HG03108 (cell line): Measurements from ENCODE around the gene CCBE1.

Source experiments
- ATAC-seq: cut with Tn5 transposase; IDR thresholded peaks from one replicate; pipeline ENCODE4 v1.9.1; 2021; ENCODE audit warnings: moderate library complexity; ENCODE audit not compliant: unreplicated experiment

The CCBE1 gene

DNA sequence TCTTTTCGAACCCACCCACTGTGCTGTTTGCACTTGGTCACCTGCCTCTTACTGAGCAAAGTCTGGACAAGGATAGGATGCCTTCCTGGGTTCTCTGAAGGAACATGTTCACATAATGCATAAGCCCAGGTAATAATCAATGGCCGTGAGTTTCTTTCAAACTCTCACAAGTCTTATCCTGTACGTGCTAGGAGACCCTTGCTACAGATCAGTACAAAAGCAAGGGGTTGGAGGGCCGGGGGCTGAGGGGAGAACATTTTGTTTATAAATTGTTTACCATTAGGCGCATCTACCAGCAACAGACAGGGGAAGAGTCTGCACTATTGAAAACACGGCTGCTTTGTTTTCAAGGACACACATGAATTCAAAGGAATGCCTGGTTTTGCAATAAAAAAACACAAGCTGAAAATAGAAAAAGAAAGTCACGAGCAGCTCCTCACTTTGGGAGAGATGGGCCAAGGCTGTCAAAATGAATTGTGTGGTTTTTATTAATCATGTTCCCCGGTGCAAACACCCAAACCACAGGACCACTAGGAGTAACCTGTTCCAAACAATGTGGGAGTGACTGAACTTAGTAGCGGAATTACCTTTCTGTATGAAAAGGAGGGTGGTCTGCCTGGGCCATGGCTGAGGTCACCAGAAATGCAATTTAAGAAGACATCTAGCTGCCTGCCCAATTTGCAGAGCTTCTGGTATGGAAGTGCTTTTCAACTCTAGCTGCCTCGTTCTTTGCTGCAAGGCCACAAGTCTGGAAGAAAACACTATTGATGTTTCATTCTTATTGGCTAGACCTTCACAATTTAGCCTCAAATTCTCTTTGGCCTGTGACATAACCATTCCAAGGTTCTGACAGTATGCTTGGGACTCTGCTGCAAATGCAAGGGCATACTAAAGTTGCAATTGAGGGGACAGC lies 73.5 kb downstream of the CCBE1 start:
- no peak for ATAC-seq

DNA sequence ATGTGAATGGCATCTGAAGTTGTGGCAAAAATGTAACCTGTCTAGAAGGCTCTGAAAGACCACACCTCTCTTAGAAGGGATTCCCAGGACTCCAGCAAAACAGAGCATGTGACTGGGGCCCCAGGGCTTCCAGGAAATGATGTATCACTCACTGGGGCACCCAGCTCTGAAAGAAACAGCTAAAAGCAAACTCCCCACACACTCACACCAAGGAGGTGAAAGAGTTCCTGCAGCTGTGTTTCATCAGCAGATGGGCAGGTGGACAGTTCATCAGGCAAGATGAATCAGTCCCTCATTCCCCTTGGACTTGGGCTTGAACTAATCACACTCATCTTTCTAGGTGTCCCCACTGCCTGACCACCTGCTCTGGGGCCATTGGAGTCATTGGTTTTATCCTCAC lies 76.2 kb downstream of the CCBE1 start:
- ATAC-seq = no peak

DNA sequence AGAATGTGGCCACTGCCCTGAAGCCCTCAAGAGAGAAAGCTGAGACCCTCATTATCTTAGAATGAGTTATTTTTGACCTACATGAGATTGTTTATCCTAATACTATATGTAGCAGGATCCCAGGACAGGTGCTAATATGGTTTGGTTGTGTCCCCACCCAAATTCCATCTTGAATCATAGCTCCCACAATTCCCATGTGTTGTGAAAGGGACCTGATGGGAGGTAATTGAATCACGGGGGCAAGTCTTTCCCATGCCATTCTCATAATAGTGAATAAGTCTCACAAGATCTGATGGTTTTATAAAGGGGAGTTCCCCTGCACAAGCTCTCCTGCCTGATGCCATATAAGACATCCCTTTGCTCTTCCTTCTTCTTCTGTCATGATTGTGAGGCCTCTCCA lies 76.8 kb downstream of the CCBE1 start:
- ATAC-seq = no peak

DNA sequence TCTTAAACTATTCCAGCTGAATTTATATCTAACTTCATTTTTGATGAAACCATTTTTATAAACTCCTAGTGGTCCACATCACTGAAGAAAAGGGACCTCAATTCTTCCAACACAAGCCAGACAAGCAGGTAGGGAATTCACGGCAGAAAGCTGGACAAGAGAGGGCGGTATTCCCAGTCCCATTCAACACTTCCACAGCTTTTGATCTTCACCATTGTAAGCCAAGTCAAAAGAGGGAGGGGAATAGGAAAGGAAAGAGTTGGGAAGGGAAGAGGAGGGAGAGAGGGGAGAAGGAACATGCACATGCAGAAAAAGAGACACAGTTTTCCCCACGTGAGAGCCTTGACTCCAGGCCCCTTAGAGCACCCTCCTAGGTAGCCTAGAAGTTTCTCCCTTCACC lies 77.4 kb downstream of the CCBE1 start:
- no peak for ATAC-seq

DNA sequence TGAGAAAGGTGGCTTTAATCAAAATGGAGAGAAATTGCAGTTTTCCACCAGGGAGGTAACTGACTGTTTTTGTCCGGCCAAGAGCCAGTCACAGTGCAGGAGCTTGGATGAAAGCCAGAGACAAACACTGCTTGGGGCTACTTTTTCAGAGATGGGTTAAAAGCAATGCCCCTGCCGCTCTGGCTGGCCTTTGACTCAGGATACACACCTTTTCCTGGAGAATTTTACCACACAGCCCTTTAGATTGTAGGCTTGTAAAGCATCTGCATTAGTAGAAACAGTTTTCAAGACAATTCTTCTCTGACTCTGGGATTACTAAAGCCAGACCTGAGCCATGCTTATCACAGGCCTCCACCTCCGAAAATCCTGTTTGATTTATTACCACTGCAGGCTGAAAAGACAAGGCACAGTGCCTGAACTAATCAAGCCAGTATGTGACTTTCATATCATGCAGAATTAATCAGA lies 79.7 kb downstream of the CCBE1 start:
- no peak for ATAC-seq

DNA sequence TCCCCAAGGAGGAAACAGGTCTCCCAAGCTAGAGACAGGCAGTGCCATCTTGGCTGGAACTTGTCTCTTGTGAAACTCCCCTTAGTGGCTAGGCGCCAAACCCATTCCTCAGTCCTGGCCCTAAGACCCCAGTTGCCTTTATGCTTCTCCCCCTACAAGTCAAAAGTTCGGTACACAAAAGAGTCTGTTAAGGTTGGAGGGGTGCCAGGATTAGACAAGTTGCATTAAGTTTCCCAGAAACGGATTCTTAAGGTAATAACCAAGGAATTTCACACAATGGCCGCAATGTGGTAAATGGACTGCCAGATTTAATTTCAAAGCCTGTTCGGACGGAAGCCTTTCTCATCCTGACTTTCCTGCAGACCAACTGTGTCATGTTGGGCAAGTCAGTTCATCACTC lies 80.7 kb downstream of the CCBE1 start:
- no peak for ATAC-seq

DNA sequence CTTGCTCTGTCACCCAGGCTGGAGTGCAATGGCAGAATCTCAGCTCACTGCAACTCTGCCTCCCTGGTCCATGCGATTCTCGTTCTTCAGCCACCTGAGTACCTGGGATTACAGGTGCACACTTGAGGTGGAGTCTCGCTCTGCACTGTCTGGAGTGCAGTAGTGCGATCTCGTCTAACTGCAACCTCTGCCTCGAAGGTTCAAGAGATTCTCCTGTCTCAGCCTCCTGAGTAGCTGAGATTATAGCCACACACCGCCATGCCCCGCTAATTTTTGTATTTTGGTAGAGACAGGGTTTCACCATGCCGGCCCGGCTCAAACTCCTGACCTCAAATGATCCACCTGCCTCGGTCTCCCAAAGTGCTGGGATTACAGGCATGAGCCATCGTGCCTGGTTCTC lies 83.3 kb downstream of the CCBE1 start:
- no peak for ATAC-seq

DNA sequence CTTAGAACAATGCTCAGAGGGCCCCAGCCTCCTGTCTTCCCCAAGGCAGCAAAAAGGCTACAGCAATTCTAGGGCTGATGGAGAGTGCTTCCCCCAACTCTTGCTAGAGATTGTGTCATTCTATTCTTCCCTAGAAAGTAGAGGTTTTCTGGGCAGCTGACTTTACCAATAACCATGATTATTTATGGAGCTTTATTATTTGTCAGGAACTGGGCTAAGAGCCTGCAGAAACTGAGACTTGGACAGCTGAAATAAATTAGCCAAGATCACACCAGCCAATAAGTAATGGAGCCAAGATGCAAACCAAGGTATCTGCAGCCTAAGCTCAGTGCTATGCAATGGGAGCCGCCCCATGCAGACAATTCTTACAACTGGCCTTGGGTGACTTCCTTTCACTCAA lies 84.8 kb downstream of the CCBE1 start:
- no peak for ATAC-seq

DNA sequence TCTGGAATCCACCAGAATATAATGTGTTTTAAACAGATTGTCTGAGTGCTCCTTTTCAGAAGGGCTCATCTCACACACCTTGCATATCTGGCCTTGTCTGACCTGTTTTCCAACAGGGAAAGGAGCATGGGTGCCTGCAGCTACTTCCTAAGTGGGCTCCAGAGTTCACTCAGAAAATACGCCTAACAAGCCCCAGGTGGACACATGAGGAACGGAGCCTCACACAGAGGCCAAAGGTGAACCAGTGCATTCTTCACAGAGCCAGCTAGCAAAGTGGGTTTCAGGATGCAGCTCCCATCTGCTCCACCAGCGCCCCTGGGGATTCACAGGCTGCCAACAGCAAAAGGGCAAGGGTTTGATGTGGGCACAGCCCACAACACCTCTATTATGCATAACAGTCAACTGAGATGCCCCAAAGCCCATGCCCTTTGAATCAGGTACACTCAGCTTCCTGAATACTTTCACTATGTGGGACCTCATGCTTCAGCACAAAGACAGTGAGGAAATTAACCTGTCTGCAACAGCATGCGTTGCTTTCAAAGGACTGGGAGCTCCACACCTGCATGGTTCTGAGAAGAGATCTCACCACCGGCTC lies 86.6 kb downstream of the CCBE1 start:
- ATAC-seq = no peak

DNA sequence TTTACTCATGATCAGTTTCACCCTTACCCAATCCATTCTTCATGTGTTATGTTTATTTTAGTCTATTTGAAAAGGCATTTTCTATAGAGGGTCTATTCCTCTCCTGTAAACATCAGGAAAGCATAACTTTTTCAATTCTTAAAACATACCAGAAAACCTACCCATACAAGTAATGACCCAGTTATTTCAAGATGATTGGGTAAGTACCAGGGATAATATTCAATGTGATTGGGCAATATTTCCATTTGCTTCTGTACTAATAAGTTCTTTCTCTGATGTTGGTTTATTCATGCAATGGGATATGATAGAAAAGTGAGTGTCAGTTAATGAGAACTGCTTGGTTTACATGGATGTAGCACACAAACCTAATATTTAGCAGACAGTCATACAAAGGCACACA lies 87.6 kb downstream of the CCBE1 start:
- no peak for ATAC-seq

DNA sequence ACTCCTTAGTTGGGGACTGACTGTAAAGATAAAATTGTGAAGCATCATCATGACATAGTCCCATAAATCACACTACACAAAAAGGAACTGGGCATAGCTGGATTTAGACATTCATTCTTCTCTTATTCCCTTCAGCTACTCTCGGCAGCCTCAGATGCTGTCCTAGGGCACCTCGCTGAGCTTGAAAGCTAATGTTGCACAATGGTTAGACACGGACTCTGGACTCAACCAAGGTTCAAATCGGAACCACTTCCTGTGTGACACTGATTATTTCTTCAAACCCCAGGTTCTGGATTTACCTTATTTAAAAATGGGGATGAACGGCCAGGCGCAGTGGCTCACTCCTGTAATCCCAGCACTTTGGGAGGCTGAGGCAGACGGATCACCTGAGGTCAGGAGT lies 89.8 kb downstream of the CCBE1 start:
- no peak for ATAC-seq

DNA sequence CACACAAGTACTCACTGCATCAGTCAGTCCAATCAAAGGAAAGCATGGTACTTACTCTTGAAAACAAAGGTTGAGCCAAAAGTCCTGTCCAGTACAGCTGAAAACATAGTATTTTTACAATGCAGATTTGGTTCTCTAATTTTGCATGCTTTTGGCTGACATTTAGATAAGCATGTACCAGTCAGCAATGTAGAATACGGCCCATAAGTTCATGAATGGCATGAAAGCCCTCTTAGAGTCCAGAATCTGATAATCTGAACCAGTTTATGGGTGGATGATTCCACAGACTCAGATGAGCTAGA lies 90.2 kb downstream of the CCBE1 start:
- no peak for ATAC-seq

DNA sequence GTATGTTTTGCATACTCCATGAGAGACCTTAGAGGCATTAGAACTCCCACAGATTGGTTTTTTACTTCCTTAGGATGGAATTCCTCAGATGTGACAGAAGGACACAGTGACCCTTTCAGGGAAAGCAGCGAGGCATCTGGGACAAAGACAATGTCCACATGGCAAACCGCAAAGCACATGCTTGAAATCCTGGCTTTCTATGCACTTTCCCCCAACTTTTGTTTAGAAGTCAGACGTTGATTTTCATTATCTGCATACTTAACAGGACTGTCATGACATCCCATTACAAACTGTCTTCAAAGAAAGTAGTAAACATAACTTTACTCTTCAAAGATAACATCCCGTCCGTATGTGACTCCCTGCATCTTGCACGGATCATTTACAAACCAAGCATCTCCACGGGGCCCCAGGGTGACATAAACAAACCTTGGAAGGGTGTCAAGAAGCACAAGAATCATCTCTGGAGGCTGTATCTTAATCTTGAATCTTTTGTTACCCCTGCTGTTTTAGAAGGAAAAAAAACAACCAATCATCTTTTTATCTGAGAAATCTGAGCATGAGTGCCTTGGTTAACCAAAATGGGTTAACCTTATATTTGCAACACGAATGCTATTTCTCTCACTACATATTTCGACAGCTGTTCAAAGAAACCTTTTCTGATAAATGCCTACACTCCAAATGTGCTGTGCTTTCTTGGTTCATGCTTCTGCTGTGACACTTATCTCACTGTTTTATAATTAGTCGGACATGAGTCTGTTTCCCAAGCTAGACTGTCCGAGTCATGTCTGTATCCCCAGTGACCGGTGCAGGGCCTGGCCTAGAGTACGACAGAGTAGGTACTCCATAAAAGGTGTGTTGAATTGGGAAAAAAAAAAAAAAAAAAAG lies 90.8 kb downstream of the CCBE1 start:
- no peak for ATAC-seq

DNA sequence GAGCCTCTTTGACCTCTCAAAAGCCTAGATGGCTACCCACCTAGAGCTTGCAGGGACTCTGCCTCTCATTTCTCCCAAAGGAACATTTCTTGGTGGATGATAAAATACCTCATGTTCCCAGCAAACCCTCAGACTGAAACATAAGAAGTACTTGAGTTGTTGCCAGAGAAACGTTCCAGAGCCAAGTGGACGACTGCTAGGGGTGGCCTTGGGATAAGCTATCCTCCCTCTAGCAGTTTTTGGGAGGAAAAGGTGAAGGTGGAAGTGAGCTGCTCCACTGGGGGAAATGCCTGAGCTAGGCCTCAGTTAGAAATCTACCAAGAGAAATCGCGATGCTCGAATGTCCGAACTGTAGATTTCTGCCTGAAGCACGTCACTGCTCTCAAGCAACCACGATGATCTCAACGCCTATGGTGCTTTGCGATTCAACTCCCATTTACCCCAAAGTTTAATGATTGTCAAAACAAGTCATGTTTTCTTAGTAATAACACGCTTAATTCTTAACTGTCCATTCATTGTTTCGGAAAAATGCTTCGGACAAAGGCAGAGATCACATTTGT lies 91.5 kb downstream of the CCBE1 start:
- ATAC-seq = no peak

DNA sequence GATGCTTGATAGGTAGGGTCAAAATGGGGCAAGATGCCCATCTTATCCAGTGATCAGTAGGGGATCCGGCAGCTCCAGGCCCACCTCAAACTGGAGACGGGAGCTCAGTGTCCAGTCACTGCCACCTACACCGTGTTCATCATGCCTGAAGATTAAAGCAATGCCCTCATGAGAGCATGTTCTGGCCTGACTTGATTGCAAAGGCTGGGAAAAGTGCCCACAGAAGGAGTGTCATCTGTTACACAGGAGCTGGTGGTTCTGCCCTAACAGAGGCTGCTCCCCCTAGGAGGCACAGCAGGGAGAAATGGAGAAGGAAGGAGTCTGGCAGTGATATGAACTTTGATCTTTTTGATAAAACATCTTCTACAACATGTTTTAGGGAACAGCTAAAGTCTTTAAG lies 92.3 kb downstream of the CCBE1 start:
- ATAC-seq = no peak

DNA sequence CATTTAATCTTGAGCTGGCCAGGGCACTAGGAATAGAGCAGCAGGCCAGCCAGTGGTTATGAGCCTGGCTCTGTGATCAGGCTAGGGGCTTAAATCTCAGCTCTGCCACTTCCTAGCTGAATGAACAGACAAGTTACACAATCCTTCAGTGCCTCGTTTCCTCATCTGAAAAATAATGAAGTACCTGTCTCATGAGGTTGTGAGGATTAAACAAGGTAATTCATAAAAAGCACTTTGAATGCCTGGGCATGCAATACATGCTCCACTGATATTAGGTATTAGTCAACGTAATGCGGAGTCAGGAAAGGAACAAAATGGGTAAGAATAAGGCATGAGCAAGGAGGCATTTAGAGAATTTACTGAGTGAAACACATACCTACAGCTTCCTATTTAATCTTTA lies 100.2 kb downstream of the CCBE1 start:
- no peak for ATAC-seq

DNA sequence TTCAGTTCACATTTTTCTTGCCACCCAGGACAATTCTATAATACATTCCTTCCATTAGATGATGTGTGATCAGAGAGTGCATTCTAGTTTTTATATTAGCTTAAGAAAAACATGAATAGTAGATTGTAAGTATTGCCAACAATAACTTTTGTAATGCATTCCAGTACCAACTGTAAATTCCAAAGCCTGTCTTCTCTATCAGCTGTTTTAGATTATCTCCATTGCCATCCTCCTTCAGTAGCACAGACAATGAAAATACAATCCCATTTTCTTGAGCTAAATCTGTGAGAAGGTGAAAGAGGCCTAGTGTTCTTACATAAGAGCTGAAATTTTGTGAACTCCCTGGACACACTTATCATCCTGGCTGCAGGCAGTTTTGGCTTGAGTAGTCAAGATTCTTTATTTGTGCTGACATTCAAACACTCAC lies 103.9 kb downstream of the CCBE1 start:
- ATAC-seq = no peak

DNA sequence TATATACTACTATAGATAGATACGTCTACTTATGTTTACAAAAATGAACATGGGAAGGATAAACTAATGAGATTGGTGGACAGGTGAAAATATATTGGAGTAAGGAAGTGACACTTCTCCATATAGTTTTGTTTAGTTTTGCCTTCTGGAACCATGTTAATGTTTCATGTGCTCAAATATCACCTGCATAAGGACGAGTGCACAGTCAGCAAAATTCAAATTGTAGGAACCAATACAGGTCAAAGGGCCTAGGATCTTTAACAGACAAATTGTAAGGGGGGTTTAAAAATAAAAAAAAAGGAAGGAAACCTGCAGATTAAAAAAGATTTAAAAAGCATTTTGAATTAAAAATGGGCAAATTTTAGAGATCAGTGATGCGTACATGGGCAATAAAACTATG lies 104.6 kb downstream of the CCBE1 start:
- ATAC-seq = no peak

DNA sequence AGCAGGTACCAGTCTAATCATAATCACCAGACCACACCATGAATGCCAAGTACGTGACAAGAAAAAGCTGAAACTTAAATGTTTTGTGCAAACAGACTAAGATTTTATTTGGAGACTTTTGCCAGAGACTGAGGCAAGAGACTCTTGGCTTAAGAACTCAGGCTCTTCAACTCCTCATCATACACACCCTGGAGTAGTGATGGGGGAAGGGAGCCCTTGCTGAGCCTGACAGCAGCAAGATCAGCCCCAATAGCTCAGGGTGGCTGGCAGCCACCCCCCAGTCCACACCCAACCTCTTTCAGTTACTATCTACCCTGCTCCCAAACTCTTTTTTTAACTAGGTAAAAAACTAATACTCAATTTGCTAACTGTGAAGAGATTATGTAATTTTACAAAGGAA lies 114.8 kb downstream of the CCBE1 start:
- ATAC-seq = no peak

DNA sequence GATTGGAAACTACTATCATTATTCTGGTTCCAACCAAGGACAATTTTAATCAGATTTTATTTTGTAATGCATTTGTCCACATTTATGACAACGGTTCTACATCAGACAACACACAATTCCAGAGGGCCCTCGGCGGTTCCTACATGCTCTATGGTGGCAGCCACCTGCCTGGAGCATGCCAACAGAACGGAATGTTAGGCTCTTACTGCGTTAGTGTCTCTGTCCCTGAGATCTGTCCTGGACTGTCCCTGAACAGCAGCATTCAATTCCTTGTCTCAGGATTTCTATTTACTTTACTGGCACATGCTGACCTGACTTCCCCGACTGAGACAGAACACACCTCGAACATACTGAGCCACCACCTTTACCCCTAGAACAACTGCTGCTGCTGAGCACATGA lies 117.7 kb downstream of the CCBE1 start:
- ATAC-seq = no peak

DNA sequence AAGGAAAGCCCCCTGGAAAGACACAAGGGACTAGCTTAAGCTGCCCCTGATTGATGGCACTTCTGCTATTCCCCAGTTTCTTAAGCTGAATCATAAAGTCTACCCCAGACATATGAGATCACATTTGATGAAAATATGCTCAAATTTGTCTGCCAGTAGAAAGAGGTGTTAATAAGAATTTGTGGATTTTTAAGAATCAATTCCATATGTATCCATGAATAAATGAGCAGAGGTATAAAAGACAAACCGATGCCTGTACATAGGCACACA lies 119.9 kb downstream of the CCBE1 start:
- no peak for ATAC-seq
